Fibroblast of lung (primary cell): ENCODE data around the gene YRDC. TPM values are rescaled to one million over a fixed set of nuclear protein-coding genes. Genes with fewer than 3 reads are reported as not detected.

Experiments
- DNase-seq, 2 donors: peaks; one replicate each; pipeline versions ENCODE4 v3.0.0 to v3.0.0-alpha.2; 2010; ENCODE audit warnings: low read depth in 2 of 2
- H2AFZ ChIP-seq: 2 replicates; pipeline ENCODE4 v1.5.1; 2012; ENCODE audit warnings: low read length, control low read depth, inconsistent platforms
- H3K27ac ChIP-seq: 2 replicates; pipeline ENCODE4 v1.5.1; 2011; ENCODE audit warnings: low read length, control low read depth; ENCODE audit not compliant: insufficient read depth
- H3K27me3 ChIP-seq: 2 replicates; pipeline ENCODE4 v1.5.1; 2011; ENCODE audit warnings: mild to moderate bottlenecking, low read length; ENCODE audit not compliant: control insufficient read depth, insufficient read depth
- H3K36me3 ChIP-seq: 2 replicates; pipeline ENCODE4 v1.5.1; 2011; ENCODE audit warnings: low read length; ENCODE audit not compliant: control insufficient read depth, insufficient read depth
- H3K4me1 ChIP-seq: 2 replicates; pipeline ENCODE4 v1.5.1; 2011; ENCODE audit warnings: low read length; ENCODE audit not compliant: control insufficient read depth, insufficient read depth; ENCODE audit errors: extremely low read depth
- H3K4me2 ChIP-seq: 2 replicates; pipeline ENCODE4 v1.5.1; 2011; ENCODE audit warnings: low read length, control low read depth; ENCODE audit not compliant: insufficient read depth; ENCODE audit errors: extremely low read depth
- H3K4me3 ChIP-seq, 4 experiments: fragments of 200-600 bp in 1 of 4; sonication (generic) in 1 of 4; replicated peaks in 1 of 4; 2 replicates each; pipeline ENCODE4 v1.5.1; 2011 to 2016; ENCODE audit warnings: low read length in 4 of 4, low read depth in 3 of 4, mild to moderate bottlenecking in 3 of 4, control low read depth in 2 of 4, inconsistent platforms in 1 of 4, mixed read lengths in 1 of 4; ENCODE audit not compliant: insufficient read depth in 1 of 4; ENCODE audit errors: control extremely low read depth in 1 of 4
- H3K79me2 ChIP-seq: 2 replicates; pipeline ENCODE4 v1.5.1; 2012; ENCODE audit warnings: mild to moderate bottlenecking, low read length, inconsistent platforms; ENCODE audit not compliant: control insufficient read depth, insufficient read depth
- H3K9ac ChIP-seq: 2 replicates; pipeline ENCODE4 v1.5.1; 2011; ENCODE audit warnings: mild to moderate bottlenecking, low read length, control low read depth; ENCODE audit not compliant: insufficient read depth
- H3K9me3 ChIP-seq: 2 replicates; pipeline ENCODE4 v1.5.1; 2012; ENCODE audit warnings: low read depth, low read length; ENCODE audit not compliant: control insufficient read depth, insufficient read depth
- H4K20me1 ChIP-seq: 2 replicates; pipeline ENCODE4 v1.5.1; 2011; ENCODE audit warnings: low read length; ENCODE audit not compliant: control insufficient read depth, insufficient read depth; ENCODE audit errors: extremely low read depth
- CTCF ChIP-seq, 2 donors: IDR thresholded peaks in 1 of 2; conservative IDR thresholded peaks in 1 of 2; 1 replicate in 1 of 2; 2 replicates in 1 of 2; pipeline ENCODE4 v1.5.1; 2011 to 2012; ENCODE audit warnings: low read length in 2 of 2, control low read depth in 1 of 2, inconsistent platforms in 1 of 2, low read depth in 1 of 2, mild to moderate bottlenecking in 1 of 2
- EZH2 ChIP-seq: IDR thresholded peaks from 2 replicates; pipeline ENCODE4 v1.5.1; 2012; ENCODE audit warnings: low read length, control low read depth, mild to moderate bottlenecking; ENCODE audit errors: missing control alignments
- polyA plus RNA-seq, 2 donors: library from polyadenylated mRNA; depleted of rRNA in 1 of 2; stranded (reverse) in 1 of 2; unstranded in 1 of 2; fragments of >200 nt; gene quantifications; 2 replicates each; pipeline ENCODE4 v1.2.1, GENCODE V29; 2011 to 2012; ENCODE audit warnings: missing spikeins in 1 of 2
- total RNA-seq: library from RNA; depleted of rRNA; stranded (reverse); fragments of >200 nt; gene quantifications from 2 replicates; pipeline ENCODE4 v1.2.1, GENCODE V29; 2014

The YRDC gene
- total and polyA plus RNA-seq, 2 donors (not counting 1 experiment from before 2014, with no cell fraction given), result 9.9 to 14.0 TPM

GRCh38 chr1:37793773-37794371, 14.1 kb downstream of the YRDC start, which contains the start of gene MANEAL:
Gene MANEAL (plus strand): TSS chr1:37793847. CDS start chr1:37794183, 336 bp downstream.
- Histone ChIP-seq H3K27ac (no peak within 1 kb of the TSS), H2AFZ (no peak within 1 kb of the TSS)

GRCh38 chr1:37792943-37793686, 14.9 kb downstream of the YRDC start:
- Histone ChIP-seq H4K20me1 (no peaks in the 10 kb centered on the region), H3K4me3 (no peak overlapping the region), H3K4me2 (no peak overlapping the region), H2AFZ (no peak overlapping the region), H3K4me1 (no peaks in the 10 kb centered on the region), H3K79me2 (no peaks in the 10 kb centered on the region), H3K27ac (no peak overlapping the region), H3K9ac (no peak overlapping the region), H3K36me3 (no peaks in the 10 kb centered on the region), H3K9me3 (no peaks in the 10 kb centered on the region), H3K27me3 (peaks cover 11% of the 10 kb centered on the region)
- no peak for TF ChIP-seq EZH2
- no peak for TF ChIP-seq CTCF (conservative IDR thresholded peaks at IDR 0.05 in 1 of 2, IDR thresholded peaks at IDR 0.05 in 1 of 2; ENCODE audit: low read depth in 1 of 2, low read length in 2 of 2)
- DNase-seq, result no peak

More at GRCh38 chr1:37793773-37794371, 14.1 kb downstream of the YRDC start, which contains the start of gene MANEAL:
- Histone ChIP-seq H4K20me1 (no peaks in the 10 kb centered on the region), H3K36me3 (no peaks in the 10 kb centered on the region), H3K27me3 (peaks cover 11% of the 10 kb centered on the region), H3K4me3 (peak within 1 kb of the TSS in 2 of 4 experiments; percentile 32 to 51), H3K9ac (no peak within 1 kb of the TSS), H3K9me3 (no peaks in the 10 kb centered on the region), H3K79me2 (no peaks in the 10 kb centered on the region), H3K4me1 (no peaks in the 10 kb centered on the region), H3K4me2 (peak within 1 kb of the TSS; percentile 66)
- DNase-seq, result peak; percentile 39 to 61
- TF ChIP-seq EZH2, result no peak
- no peak for TF ChIP-seq CTCF (conservative IDR thresholded peaks at IDR 0.05 in 1 of 2, IDR thresholded peaks at IDR 0.05 in 1 of 2; ENCODE audit: low read depth in 1 of 2, low read length in 2 of 2)

- no peak overlapping the region for H3K4me3 ChIP-seq
- no peak for DNase-seq
- H4K20me1 ChIP-seq, result no peaks in the 10 kb centered on the region
- H3K27ac ChIP-seq, result no peak overlapping the region
- TF ChIP-seq CTCF (conservative IDR thresholded peaks at IDR 0.05 in 1 of 2, IDR thresholded peaks at IDR 0.05 in 1 of 2; ENCODE audit: low read depth in 1 of 2, low read length in 2 of 2), result no peak
- no peak for TF ChIP-seq EZH2
- no peak overlapping the region for H3K4me2 ChIP-seq
- no peaks in the 10 kb centered on the region for H3K79me2 ChIP-seq
- no peak overlapping the region for H2AFZ ChIP-seq
- no peak overlapping the region for H3K9ac ChIP-seq
- H3K27me3 ChIP-seq, result no peaks in the 10 kb centered on the region
- H3K4me1 ChIP-seq, result no peaks in the 10 kb centered on the region
- no peaks in the 10 kb centered on the region for H3K9me3 ChIP-seq
- H3K36me3 ChIP-seq, result no peaks in the 10 kb centered on the region
Measured at GRCh38 chr1:37782491-37782890, 25.5 kb downstream of the YRDC start.
